Activated CD4-positive, alpha-beta T cell treated with anti-CD3 and anti-CD28 coated beads, Interleukin-2, amount 10 ng/mL, durations not matched to agents 7 days and 5 days (primary cell): ENCODE measurements around the gene TBC1D14. TPM values are rescaled to one million over a fixed set of nuclear protein-coding genes. Genes with fewer than 3 reads are reported as not detected.
"Not testable (repeated sequence)": the region's sequence is repeated elsewhere in the genome, so short reads cannot be mapped to it uniquely, and the experiment has no call there.

ENCODE experiments used
- CTCF ChIA-PET: fragments of 350-600 bp; sonication (Branson Sonifier 250); formaldehyde crosslinking; loops from one replicate; lab custom pipeline; 2021; ENCODE audit warnings: antibody characterized with exemption; lab: Charles Lee
- POLR2A ChIA-PET: fragments of 350-600 bp; sonication (Branson Sonifier 250); formaldehyde crosslinking; loops from one replicate; lab custom pipeline; 2021; ENCODE audit warnings: antibody characterized with exemption; lab: Charles Lee
- DNase-seq: peaks from one replicate; pipeline ENCODE4 v3.0.0-alpha.2; 2020
- H3K27ac Mint-ChIP-seq: one replicate; pipeline ENCODE4 v1.8.0; 2021; ENCODE audit warnings: mild to moderate bottlenecking, moderate library complexity, mixed read lengths
- H3K27me3 Mint-ChIP-seq: one replicate; pipeline ENCODE4 v1.8.0; 2021; ENCODE audit warnings: mixed read lengths
- H3K36me3 Mint-ChIP-seq: one replicate; pipeline ENCODE4 v1.8.0; 2021; ENCODE audit warnings: low read depth, mixed read lengths
- H3K4me1 Mint-ChIP-seq: one replicate; pipeline ENCODE4 v1.8.0; 2021; ENCODE audit warnings: mixed read lengths
- H3K4me3 Mint-ChIP-seq: one replicate; pipeline ENCODE4 v1.8.0; 2021; ENCODE audit warnings: mild to moderate bottlenecking, moderate library complexity, mixed read lengths
- H3K9me3 Mint-ChIP-seq: one replicate; pipeline ENCODE4 v1.8.0; 2021; ENCODE audit warnings: mixed read lengths
- total RNA-seq, 2 experiments: library from RNA; stranded (reverse); gene quantifications; one replicate each; pipeline ENCODE4 v1.2.3, GENCODE V29; 2021

Gene TBC1D14
- total RNA-seq, 2 experiments from 2014 or later, result 50.1 to 50.2 TPM

GRCh38 chr4:6977846-6978245 lies 68.2 kb downstream of the TBC1D14 start:
- DNase-seq, H3K4me3 Mint-ChIP-seq, H3K27ac Mint-ChIP-seq, CTCF ChIA-PET, H3K9me3 Mint-ChIP-seq, POLR2A ChIA-PET, H3K27me3 Mint-ChIP-seq: not testable (repeated sequence)
- peaks cover 21% of the 10 kb centered on the region for H3K36me3 Mint-ChIP-seq
- peaks cover 24% of the 10 kb centered on the region for H3K4me1 Mint-ChIP-seq

- Mint-ChIP-seq H3K27me3 (no peaks in the 10 kb centered on the region), H3K4me1 (peaks cover 48% of the 10 kb centered on the region), H3K9me3 (no peaks in the 10 kb centered on the region), H3K36me3 (peaks cover 25% of the 10 kb centered on the region), H3K27ac (no peak overlapping the region), H3K4me3 (no peak overlapping the region)
- POLR2A ChIA-PET, result no interaction called here
- DNase-seq, result no peak
- CTCF ChIA-PET, result interaction anchor here (0.6 to 1.6 kb wide), 3 partner anchors 16 to 73 kb away, joined by 3 to 7 read pairs (median 4); partner anchors contain the start of gene TADA2B
These were observed 74.0 kb downstream of the TBC1D14 start for GRCh38 chr4:6983544-6984142.

GRCh38 chr4:6984612-6985425 lies 75.2 kb downstream of the TBC1D14 start:
- H3K27me3 Mint-ChIP-seq, result no peaks in the 10 kb centered on the region
- H3K4me3 Mint-ChIP-seq, result peak overlapping the region; percentile 90
- no peaks in the 10 kb centered on the region for H3K9me3 Mint-ChIP-seq
- H3K36me3 Mint-ChIP-seq, result peaks cover 25% of the 10 kb centered on the region
- DNase-seq, result no peak
- peak overlapping the region; percentile 57 for H3K27ac Mint-ChIP-seq
- H3K4me1 Mint-ChIP-seq, result peaks cover 60% of the 10 kb centered on the region
- ChIA-PET POLR2A (no interaction called here), CTCF (interaction anchor here (1.3 to 1.6 kb wide), 3 partner anchors 10 to 58 kb away, joined by 4 to 7 read pairs (median 4); partner anchors contain the start of gene TADA2B)

GRCh38 chr4:6986072-6986780 lies 76.6 kb downstream of the TBC1D14 start:
- CTCF ChIA-PET, result interaction anchor here (0.8 to 1.2 kb wide), 4 partner anchors 12 to 86 kb away, joined by 3 to 5 read pairs (median 4); partner anchors contain the start of gene TADA2B
- no peak for DNase-seq
- Mint-ChIP-seq H3K27ac (peak overlapping the region; percentile 97), H3K4me1 (peaks cover 72% of the 10 kb centered on the region), H3K4me3 (peak overlapping the region; percentile 90), H3K9me3 (no peaks in the 10 kb centered on the region), H3K27me3 (no peaks in the 10 kb centered on the region), H3K36me3 (peaks cover 28% of the 10 kb centered on the region)
- POLR2A ChIA-PET, result interaction anchor here (1.2 kb wide), 1 partner anchor 57 kb away, joined by 4 read pairs; the partner anchor contains the start of gene TADA2B

DNA sequence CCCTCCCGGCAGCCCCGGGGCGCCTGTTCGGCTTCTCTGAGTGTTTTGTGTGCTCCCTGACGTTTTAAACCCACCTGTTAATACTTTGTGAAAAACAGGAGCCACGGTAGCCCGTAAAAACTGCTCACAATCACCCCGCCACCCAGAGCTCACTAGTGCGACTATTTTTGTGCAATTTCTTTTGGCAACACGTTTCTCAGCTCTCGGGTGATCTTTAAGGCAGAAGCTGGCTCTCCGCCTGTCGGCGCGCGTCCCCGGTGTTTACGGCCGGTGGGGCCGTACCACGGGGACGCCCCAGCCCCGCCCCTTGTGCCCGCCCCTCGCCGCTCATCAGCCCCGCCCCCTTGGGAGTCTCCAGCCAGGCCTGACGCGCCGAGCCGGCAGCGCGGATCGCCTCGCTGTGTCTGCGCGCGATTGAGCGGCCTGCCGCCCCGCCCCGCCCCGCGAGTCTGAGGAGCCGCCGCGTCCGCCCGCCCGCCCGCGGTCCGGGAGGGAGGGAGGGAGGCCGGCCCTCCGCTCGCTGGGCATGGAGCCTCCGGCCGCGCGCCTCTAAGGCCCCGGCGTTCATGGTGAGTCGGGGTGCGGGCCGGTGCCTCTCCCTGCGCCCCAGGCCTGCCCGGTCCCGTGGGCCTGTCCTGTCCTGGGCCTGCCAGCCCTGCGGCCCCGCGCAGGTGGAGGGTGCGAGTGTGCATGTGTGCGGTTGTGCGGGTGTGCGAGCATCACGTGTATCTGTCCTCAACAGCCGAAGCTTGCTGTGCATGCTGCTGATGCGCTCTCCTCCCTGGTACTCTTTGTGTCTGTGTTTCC lies 77.4 kb downstream of the TBC1D14 start:
- Mint-ChIP-seq H3K27ac (peak overlapping the region; percentile 97), H3K4me3 (peak overlapping the region; percentile 94), H3K27me3 (no peaks in the 10 kb centered on the region), H3K9me3 (no peaks in the 10 kb centered on the region), H3K36me3 (peaks cover 29% of the 10 kb centered on the region), H3K4me1 (peaks cover 77% of the 10 kb centered on the region)
- CTCF ChIA-PET, result interaction anchor here (0.8 to 1.6 kb wide), 6 partner anchors 11 to 87 kb away, joined by 3 to 6 read pairs (median 4); partner anchors contain the start of gene TADA2B
- DNase-seq, result peak; percentile 93
- POLR2A ChIA-PET, result interaction anchor here (0.7 to 1.2 kb wide), 2 partner anchors 56 to 806 kb away, joined by 3 to 4 read pairs; partner anchors contain the start of gene TADA2B

DNA sequence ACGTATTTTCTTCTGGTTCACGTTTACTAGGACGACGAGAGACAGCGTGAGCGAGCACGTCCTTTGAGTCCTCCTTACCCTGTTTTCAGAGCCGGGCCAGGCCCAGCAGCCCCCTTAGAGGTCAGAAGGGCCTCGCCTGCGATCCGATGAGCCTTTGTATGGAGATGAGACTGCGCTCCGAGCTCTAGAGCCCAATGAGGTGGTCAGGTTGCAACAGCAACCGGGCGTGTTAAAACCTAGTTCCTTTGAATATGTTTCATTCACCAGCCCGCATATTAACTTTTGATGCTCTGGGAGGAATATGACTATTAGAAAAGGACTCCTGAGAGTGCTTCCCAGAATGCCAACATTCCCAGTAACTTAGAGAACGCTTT lies 77.9 kb downstream of the TBC1D14 start:
- H3K4me1 Mint-ChIP-seq, result peaks cover 81% of the 10 kb centered on the region
- no peaks in the 10 kb centered on the region for H3K27me3 Mint-ChIP-seq
- no peaks in the 10 kb centered on the region for H3K9me3 Mint-ChIP-seq
- H3K36me3 Mint-ChIP-seq, result peaks cover 26% of the 10 kb centered on the region
- H3K27ac Mint-ChIP-seq, result peak overlapping the region; percentile 89
- ChIA-PET POLR2A (no interaction called here), CTCF (interaction anchor here (1.0 to 1.6 kb wide), 3 partner anchors 10 to 55 kb away, joined by 3 to 6 read pairs (median 5); partner anchors contain the start of gene TADA2B)
- DNase-seq, result no peak
- peak overlapping the region; percentile 94 for H3K4me3 Mint-ChIP-seq

DNA sequence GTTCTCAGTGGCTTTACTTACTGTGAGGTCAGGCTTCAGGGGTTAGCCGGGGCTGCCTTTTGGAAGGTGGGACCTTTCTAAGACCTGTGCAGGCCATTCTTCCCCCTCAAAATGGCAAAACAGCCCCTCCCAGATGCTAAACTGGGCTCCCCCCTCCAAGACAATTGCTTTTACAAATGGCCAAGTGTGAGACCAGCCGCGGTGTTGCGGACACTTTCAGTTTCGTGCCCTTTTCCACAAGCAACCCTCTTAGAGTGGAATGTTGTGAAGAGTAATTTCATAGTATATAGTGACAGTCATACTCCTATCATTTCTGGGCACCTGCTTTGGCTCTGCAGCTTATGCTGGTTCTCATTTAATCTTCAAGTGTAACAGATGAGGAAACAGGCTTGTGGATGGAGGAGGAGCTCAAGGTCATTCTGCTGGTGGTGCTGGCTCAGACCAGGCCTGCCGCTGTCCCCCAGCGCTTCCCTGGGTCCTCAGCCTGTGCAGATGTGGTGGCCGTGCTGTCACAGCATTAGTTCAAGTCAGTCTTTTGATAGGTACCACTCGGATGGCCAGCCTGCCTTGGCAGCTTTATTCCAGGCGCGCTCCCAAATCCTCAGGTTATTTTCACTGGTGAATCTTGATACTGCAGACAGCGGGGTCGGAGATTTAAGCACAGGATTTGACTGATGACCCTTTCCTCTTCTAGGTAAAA lies 78.5 kb downstream of the TBC1D14 start:
- Mint-ChIP-seq H3K4me3 (peak overlapping the region; percentile 94), H3K4me1 (peaks cover 85% of the 10 kb centered on the region), H3K27me3 (no peaks in the 10 kb centered on the region), H3K27ac (peak overlapping the region; percentile 89), H3K36me3 (peaks cover 27% of the 10 kb centered on the region), H3K9me3 (no peaks in the 10 kb centered on the region)
- ChIA-PET POLR2A (no interaction called here), CTCF (interaction anchor here (1.0 to 1.6 kb wide), 3 partner anchors 9 to 55 kb away, joined by 3 to 6 read pairs (median 5); partner anchors contain the start of gene TADA2B)
- DNase-seq, result no peak

DNA sequence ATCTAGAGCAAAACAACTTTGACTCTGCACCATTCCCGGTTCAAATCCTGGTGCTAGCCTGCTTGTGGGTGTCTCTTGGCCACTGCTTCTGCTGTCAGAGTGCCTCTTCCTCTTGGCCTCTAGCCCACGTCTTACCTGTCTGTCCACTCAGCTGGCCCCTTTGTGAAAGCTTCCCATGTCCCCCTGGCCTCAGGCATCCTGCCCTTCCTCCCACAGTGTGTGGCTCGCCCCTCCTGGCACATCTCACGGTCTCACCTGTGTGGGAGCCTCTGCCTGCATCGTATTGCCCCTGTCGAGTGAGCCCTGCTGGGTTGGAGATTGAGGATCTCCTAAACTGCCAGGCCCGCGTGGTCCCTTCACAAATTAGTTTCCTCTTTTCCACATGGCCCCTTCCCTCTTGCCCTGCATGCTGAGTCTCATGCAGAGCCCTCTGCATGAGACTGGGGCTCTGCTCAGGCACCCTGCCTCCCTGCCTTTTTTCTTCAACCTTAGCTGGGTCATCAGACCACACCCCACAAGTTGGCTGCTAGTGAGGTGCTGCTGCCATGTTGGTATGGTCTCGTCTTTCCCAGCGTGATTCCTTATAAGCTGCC lies 79.8 kb downstream of the TBC1D14 start:
- Mint-ChIP-seq H3K36me3 (peaks cover 30% of the 10 kb centered on the region), H3K27ac (peak overlapping the region; percentile 33), H3K4me3 (peak overlapping the region; percentile 94), H3K4me1 (peaks cover 78% of the 10 kb centered on the region), H3K9me3 (no peaks in the 10 kb centered on the region), H3K27me3 (no peaks in the 10 kb centered on the region)
- no peak for DNase-seq
- ChIA-PET CTCF (interaction anchor here (0.8 to 2.1 kb wide), 4 partner anchors 10 to 116 kb away, joined by 3 to 6 read pairs (median 4); no protein-coding TSS in a partner anchor), POLR2A (no interaction called here)

- ChIA-PET POLR2A (no interaction called here), CTCF (interaction anchor here (0.9 to 2.1 kb wide), 4 partner anchors 9 to 117 kb away, joined by 3 to 6 read pairs (median 3); partner anchors contain the start of gene TADA2B)
- Mint-ChIP-seq H3K9me3 (no peaks in the 10 kb centered on the region), H3K36me3 (peaks cover 37% of the 10 kb centered on the region), H3K27me3 (no peaks in the 10 kb centered on the region), H3K4me3 (no peak overlapping the region), H3K4me1 (peaks cover 71% of the 10 kb centered on the region), H3K27ac (no peak overlapping the region)
- no peak for DNase-seq
These were observed 81.0 kb downstream of the TBC1D14 start for GRCh38 chr4:6990661-6991060.

GRCh38 chr4:6991249-6991648 lies 81.6 kb downstream of the TBC1D14 start:
- peaks cover 36% of the 10 kb centered on the region for H3K36me3 Mint-ChIP-seq
- CTCF ChIA-PET, result interaction anchor here (0.9 to 2.1 kb wide), 5 partner anchors 8 to 118 kb away, joined by 3 to 6 read pairs (median 3); partner anchors contain the start of gene TADA2B
- no peaks in the 10 kb centered on the region for H3K27me3 Mint-ChIP-seq
- H3K4me1 Mint-ChIP-seq, result peaks cover 65% of the 10 kb centered on the region
- H3K9me3 Mint-ChIP-seq, result no peaks in the 10 kb centered on the region
- DNase-seq, result no peak
- H3K4me3 Mint-ChIP-seq, result no peak overlapping the region
- POLR2A ChIA-PET, result no interaction called here
- H3K27ac Mint-ChIP-seq, result peak overlapping the region; percentile 78
